D721Med (cell line): ENCODE results near the gene CNST.

Experiments used
- DNase-seq: peaks from one replicate; pipeline ENCODE4 v3.0.0; 2011; ENCODE audit warnings: low spot score; ENCODE audit not compliant: insufficient read length
- FAIRE-seq: peaks from 2 replicates; lab custom pipeline; 2011; peaks lifted over from hg19 to GRCh38; lab: Jason Lieb, UNC
- TF ChIP-seq, protein P1 (sequence below): IDR thresholded peaks from 2 replicates; pipeline ENCODE4 v1.5.1; 2012; ENCODE audit warnings: mild to moderate bottlenecking, control low read depth; ENCODE audit not compliant: insufficient read depth; ENCODE audit errors: missing control alignments

Gene CNST

DNA sequence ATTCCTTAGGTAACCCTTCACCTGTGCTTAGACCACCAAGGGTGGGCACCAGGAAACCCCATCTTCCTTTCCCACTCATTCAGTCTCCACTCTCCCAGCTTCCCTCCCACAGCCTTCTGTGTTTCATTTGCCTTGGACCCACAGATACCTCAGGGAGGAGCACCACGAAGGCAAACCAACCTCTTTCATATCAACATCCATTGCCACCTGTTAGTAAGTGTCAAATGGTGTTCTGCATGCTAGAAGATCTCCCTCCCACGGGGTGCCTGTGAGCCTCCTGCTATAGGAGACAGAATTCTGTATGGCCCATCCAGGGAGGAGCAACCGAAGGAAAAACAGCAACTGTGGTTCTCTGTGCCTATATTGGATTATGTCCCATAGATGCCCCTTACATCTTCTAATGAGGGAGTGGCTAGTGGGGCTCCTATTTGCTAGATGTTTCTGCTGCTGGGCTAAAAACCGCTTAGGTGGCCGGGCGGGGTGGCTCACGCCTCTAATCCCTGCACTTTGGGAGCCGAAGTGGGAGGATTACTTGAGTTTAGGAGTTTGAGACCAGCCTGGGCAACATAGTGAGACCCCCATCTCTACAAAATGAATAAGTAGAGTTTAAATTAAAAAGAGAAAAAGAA lies 132.3 kb downstream of the CNST start:
- FAIRE-seq (no peak), DNase-seq (no peak)
- TF ChIP-seq, protein P1, sequence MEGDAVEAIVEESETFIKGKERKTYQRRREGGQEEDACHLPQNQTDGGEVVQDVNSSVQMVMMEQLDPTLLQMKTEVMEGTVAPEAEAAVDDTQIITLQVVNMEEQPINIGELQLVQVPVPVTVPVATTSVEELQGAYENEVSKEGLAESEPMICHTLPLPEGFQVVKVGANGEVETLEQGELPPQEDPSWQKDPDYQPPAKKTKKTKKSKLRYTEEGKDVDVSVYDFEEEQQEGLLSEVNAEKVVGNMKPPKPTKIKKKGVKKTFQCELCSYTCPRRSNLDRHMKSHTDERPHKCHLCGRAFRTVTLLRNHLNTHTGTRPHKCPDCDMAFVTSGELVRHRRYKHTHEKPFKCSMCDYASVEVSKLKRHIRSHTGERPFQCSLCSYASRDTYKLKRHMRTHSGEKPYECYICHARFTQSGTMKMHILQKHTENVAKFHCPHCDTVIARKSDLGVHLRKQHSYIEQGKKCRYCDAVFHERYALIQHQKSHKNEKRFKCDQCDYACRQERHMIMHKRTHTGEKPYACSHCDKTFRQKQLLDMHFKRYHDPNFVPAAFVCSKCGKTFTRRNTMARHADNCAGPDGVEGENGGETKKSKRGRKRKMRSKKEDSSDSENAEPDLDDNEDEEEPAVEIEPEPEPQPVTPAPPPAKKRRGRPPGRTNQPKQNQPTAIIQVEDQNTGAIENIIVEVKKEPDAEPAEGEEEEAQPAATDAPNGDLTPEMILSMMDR = no peak

GRCh38 chr1:246699095-246699735 lies 133.0 kb downstream of the CNST start:
- peak; percentile 90 for DNase-seq
- peak; percentile 79 for FAIRE-seq
- TF ChIP-seq, protein P1 = peak; percentile 98

- TF ChIP-seq, protein P1 = no peak
- no peak for DNase-seq
- no peak for FAIRE-seq
Measured at GRCh38 chr1:246703581-246703980, 137.3 kb downstream of the CNST start.

DNA sequence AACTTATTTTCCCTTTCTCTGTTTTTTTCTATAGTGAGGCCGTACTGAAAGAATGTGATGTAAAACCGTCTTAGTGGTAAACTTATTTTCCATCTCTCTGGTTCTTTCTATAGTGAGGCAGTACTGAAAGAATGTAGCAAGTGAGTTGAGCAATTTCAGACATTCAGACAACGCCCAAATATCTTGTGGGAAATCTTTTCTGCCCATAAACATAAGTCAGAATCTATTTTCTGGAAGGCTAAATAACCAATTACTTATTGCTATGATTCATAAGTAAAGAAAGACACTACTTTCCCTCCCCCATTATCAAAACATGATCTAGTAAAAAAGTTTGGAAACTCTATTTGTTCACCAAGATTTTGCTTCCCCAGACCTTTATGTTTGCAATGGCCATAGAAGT lies 139.1 kb downstream of the CNST start:
- no peak for DNase-seq
- FAIRE-seq = no peak
- TF ChIP-seq, protein P1 = no peak

DNA sequence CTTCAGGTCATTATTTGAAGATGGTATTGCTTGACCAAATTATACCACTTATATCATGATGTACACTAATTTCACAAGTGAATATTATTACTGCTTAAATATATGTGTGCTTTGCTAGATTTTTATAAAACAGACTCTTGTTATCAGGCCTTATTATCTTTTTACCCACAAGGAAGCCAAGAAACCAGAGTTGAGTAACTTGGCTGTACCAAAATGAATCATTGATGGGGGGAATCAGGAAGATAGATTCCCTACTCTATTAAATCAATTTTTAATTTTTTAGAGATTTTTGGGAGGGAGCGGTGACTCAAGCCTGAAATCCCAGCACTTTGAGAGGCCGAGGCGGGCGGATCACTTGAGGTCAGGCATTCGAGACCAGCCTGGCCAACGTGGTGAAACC lies 141.9 kb downstream of the CNST start:
- no peak for DNase-seq
- no peak for FAIRE-seq

GRCh38 chr1:246709196-246709595 lies 142.9 kb downstream of the CNST start:
- no peak for FAIRE-seq
- TF ChIP-seq, protein P1 = no peak

More for the DNA sequence above, 141.9 kb downstream of the CNST start:
- TF ChIP-seq, protein P1 = no peak

GRCh38 chr1:246709835-246710234 lies 143.6 kb downstream of the CNST start:
- no peak for DNase-seq
- TF ChIP-seq, protein P1 = no peak
- FAIRE-seq = no peak

More at GRCh38 chr1:246709196-246709595, 142.9 kb downstream of the CNST start:
- no peak for DNase-seq
